Suprapubic skin (tissue), 4 donors: Measurements from ENCODE around the gene GLT8D2. TPM values are rescaled to one million over a fixed set of nuclear protein-coding genes. Genes with fewer than 3 reads are reported as not detected.

ENCODE experiments used
- DNase-seq, 2 donors: peaks; one replicate each; pipeline ENCODE4 v3.0.0-alpha.2; 2019; ENCODE audit warnings: low spot score in 2 of 2
- H3K27ac ChIP-seq: fragments of 200-600 bp; sonication (generic); one replicate; pipeline ENCODE4 v1.5.1; 2019
- H3K27me3 ChIP-seq: fragments of 200-600 bp; sonication (generic); one replicate; pipeline ENCODE4 v1.5.1; 2019
- H3K36me3 ChIP-seq: fragments of 200-600 bp; sonication (generic); one replicate; pipeline ENCODE4 v1.5.1; 2019
- H3K4me1 ChIP-seq: fragments of 200-600 bp; sonication (generic); one replicate; pipeline ENCODE4 v1.5.1; 2019
- H3K4me3 ChIP-seq: fragments of 200-600 bp; sonication (generic); one replicate; pipeline ENCODE4 v1.5.1; 2019; ENCODE audit warnings: mild to moderate bottlenecking
- H3K9me3 ChIP-seq: fragments of 200-600 bp; sonication (generic); one replicate; pipeline ENCODE4 v1.5.1; 2019
- EP300 ChIP-seq: sonication (generic); formaldehyde crosslinking; IDR thresholded peaks from one replicate; pipeline ENCODE4 v1.6.1; 2017; ENCODE audit warnings: antibody characterized with exemption
- POLR2A ChIP-seq, 2 donors: fragments of 450-650 bp; IDR thresholded peaks; one replicate each; pipeline ENCODE4 v1.6.1; 2017; ENCODE audit warnings: antibody characterized with exemption in 2 of 2, mild to moderate bottlenecking in 2 of 2, moderate library complexity in 2 of 2
- POLR2AphosphoS5 ChIP-seq, 3 donors: sonication (generic); formaldehyde crosslinking; IDR thresholded peaks; one replicate each; pipeline ENCODE4 v1.6.1; 2017; ENCODE audit warnings: antibody characterized with exemption in 3 of 3
- WGBS: methylation state at CpG from one replicate; pipeline ENCODE4 v1.1.5; 2018; 5-methylcytosine and 5-hydroxymethylcytosine counted together
- total RNA-seq, 4 donors: library from RNA; depleted of rRNA; stranded (reverse); fragments of >200 nt; gene quantifications; one replicate each; pipeline ENCODE4 v1.1.0, GENCODE V29; 2016
- TF ChIP-seq, protein P1 (sequence below), 2 donors: fragments of 200-600 bp in 1 of 2; fragments of 450-650 bp in 1 of 2; sonication (generic) in 1 of 2; IDR thresholded peaks; one replicate each; pipeline ENCODE4 v1.5.1; 2016 to 2019; ENCODE audit warnings: antibody characterized with exemption in 2 of 2, mild to moderate bottlenecking in 1 of 2, moderate library complexity in 1 of 2

GLT8D2 gene
- total RNA-seq, 4 donors from 2014 or later, result 1.1 to 4.5 (median 2.0) TPM

GRCh38 chr12:103948746-103949406, 101.1 kb downstream of the GLT8D2 start:
- DNase-seq, result no peak
- H3K4me3 ChIP-seq, result no peak overlapping the region
- no peak for TF ChIP-seq POLR2A (IDR thresholded peaks at IDR 0.05)
- TF ChIP-seq POLR2AphosphoS5 (IDR thresholded peaks at IDR 0.05), result no peak
- TF ChIP-seq, protein P1, sequence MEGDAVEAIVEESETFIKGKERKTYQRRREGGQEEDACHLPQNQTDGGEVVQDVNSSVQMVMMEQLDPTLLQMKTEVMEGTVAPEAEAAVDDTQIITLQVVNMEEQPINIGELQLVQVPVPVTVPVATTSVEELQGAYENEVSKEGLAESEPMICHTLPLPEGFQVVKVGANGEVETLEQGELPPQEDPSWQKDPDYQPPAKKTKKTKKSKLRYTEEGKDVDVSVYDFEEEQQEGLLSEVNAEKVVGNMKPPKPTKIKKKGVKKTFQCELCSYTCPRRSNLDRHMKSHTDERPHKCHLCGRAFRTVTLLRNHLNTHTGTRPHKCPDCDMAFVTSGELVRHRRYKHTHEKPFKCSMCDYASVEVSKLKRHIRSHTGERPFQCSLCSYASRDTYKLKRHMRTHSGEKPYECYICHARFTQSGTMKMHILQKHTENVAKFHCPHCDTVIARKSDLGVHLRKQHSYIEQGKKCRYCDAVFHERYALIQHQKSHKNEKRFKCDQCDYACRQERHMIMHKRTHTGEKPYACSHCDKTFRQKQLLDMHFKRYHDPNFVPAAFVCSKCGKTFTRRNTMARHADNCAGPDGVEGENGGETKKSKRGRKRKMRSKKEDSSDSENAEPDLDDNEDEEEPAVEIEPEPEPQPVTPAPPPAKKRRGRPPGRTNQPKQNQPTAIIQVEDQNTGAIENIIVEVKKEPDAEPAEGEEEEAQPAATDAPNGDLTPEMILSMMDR (IDR thresholded peaks at IDR 0.05), result no peak
- TF ChIP-seq EP300, result no peak
- 85% methylated on average over 13 of the region's 13 CpGs for WGBS
- H3K4me1 ChIP-seq, result no peaks in the 10 kb centered on the region
- H3K9me3 ChIP-seq, result no peaks in the 10 kb centered on the region
- peaks cover 94% of the 10 kb centered on the region for H3K36me3 ChIP-seq
- no peak overlapping the region for H3K27ac ChIP-seq
- H3K27me3 ChIP-seq, result no peaks in the 10 kb centered on the region

DNA sequence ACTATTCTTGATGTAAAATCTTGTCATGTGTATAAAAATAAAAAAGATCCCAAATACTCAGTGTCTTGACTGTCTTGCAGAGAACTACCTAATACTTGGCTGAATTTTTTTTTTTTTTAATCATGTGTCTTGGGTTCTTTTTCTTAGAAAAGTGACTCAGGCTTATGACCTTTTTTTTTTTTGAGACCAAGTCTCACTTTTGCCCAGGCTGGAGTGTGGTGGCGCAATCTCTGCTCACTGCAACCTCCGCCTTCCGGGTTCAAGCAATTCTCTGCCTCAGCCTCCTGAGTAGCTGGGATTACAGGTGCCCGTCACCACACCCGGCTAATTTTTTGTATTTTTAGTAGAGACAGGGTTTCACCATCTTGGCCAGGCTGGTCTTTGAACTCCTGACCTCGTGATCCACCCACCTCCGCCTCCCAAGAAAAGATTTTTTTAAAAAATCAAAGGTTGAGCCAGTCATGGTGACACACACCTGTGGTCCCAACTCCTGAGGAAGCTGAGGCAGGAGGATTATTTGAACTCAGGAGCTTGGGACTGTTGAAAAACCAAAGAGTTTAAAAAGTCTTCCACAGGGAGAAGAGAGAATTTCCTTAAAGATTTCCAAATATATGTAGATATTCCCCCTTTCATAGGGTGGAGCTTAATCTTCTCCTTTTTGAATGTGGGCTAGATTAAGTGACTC, 102.0 kb downstream of the GLT8D2 start:
- no peak for DNase-seq
- 85% methylated on average over 7 of the region's 7 CpGs for WGBS
- Histone ChIP-seq H3K27ac (no peak overlapping the region), H3K4me1 (no peaks in the 10 kb centered on the region), H3K36me3 (peaks cover 94% of the 10 kb centered on the region), H3K9me3 (no peaks in the 10 kb centered on the region), H3K4me3 (no peak overlapping the region), H3K27me3 (no peaks in the 10 kb centered on the region)
- no peak for TF ChIP-seq EP300
- no peak for TF ChIP-seq POLR2A (IDR thresholded peaks at IDR 0.05)
- no peak for TF ChIP-seq POLR2AphosphoS5 (IDR thresholded peaks at IDR 0.05)
- TF ChIP-seq, protein P1 (IDR thresholded peaks at IDR 0.05), result no peak

DNA sequence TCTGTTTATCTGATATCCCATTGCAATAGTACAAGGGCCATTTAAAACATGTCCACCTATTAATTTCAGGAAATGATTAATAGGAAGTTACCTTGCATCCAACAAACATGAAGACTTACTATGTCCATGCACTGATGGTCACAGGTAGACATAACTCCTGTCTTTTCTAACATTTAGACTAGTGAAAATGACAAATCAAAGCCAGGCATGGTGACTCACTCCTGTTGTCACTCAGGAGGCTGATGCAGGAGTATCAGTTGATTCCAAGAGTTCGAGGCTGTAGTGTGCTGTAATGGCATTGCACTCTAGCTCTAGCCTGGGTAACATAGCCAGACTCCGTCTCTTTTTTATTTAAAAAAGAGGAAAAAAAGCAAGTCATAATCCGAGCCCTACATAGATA, 105.0 kb downstream of the GLT8D2 start:
- DNase-seq, result no peak
- TF ChIP-seq POLR2A (IDR thresholded peaks at IDR 0.05), result no peak
- TF ChIP-seq, protein P1 (IDR thresholded peaks at IDR 0.05), result no peak
- TF ChIP-seq POLR2AphosphoS5 (IDR thresholded peaks at IDR 0.05), result no peak
- no peak for TF ChIP-seq EP300
- Histone ChIP-seq H3K36me3 (peaks cover 94% of the 10 kb centered on the region), H3K4me1 (no peaks in the 10 kb centered on the region), H3K27ac (no peak overlapping the region), H3K27me3 (no peaks in the 10 kb centered on the region), H3K9me3 (no peaks in the 10 kb centered on the region), H3K4me3 (no peak overlapping the region)
- 95% methylated on average over 3 of the region's 3 CpGs for WGBS

Other genes with a start within 250 kb of the GLT8D2 start
- gene NT5DC3, start 209.0 kb downstream of the GLT8D2 start, total RNA-seq, result 1 to 10 TPM; 4.2 to 6.5 (median 5.0) TPM
- 100 to 1,000 TPM; 138 to 156 (median 141) TPM for gene HSP90B1, start 119.8 kb downstream of the GLT8D2 start, total RNA-seq
- 10 to 100 TPM; 23.4 to 42.2 (median 24.2) TPM for gene TDG, start 84.3 kb downstream of the GLT8D2 start, total RNA-seq
- gene HCFC2, start 14.3 kb upstream of the GLT8D2 start, total RNA-seq, result 10 to 100 TPM; 16.9 to 28.1 (median 20.0) TPM
- gene NFYB, start 88.0 kb upstream of the GLT8D2 start, total RNA-seq, result 10 to 100 TPM; 13.7 to 27.4 (median 20.8) TPM
- gene TXNRD1, start 165.6 kb upstream of the GLT8D2 start, total RNA-seq, result 10 to 100 TPM; 33.1 to 52.1 (median 39.4) TPM